Measurements from ENCODE around the gene OBSCN.

DNA sequence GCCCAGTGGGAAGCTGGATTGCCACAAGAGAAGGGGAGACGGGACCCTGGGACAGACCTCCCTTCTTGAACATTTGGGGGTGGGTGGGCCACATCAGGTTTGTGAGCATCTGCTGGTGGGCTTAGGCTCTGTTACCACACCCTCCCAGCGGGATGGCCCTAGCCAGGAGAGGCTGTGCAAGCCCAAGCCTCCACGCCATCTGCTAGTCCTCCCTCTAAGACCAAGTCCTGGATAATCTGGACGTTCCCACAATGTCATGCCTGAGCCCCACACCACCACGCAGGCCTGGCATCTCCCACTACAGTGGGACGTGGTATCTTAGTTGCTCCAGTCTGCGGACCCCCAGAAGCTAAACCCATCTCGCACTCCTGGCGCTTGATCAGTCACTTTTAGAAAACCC is 46.0 kb upstream of the OBSCN start:
- TF ChIP-seq, protein P1, sequence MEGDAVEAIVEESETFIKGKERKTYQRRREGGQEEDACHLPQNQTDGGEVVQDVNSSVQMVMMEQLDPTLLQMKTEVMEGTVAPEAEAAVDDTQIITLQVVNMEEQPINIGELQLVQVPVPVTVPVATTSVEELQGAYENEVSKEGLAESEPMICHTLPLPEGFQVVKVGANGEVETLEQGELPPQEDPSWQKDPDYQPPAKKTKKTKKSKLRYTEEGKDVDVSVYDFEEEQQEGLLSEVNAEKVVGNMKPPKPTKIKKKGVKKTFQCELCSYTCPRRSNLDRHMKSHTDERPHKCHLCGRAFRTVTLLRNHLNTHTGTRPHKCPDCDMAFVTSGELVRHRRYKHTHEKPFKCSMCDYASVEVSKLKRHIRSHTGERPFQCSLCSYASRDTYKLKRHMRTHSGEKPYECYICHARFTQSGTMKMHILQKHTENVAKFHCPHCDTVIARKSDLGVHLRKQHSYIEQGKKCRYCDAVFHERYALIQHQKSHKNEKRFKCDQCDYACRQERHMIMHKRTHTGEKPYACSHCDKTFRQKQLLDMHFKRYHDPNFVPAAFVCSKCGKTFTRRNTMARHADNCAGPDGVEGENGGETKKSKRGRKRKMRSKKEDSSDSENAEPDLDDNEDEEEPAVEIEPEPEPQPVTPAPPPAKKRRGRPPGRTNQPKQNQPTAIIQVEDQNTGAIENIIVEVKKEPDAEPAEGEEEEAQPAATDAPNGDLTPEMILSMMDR (conservative IDR thresholded peaks at IDR 0.05; ENCODE audit: low read length) = no peak
- TF ChIP-seq EZH2phosphoT487 (IDR thresholded peaks at IDR 0.05; ENCODE audit: borderline replicate concordance, low read depth, low read length) = no peak

Data from OCI-LY7 (cell line).